HFFc6 (cell line): Measurements from ENCODE around the gene NLGN1. TPM values are rescaled to one million over a fixed set of nuclear protein-coding genes. Genes with fewer than 3 reads are reported as not detected.

Experiments used
- DNase-seq: peaks from one replicate; pipeline ENCODE4 v3.0.0-alpha.2; 2018
- H3K27ac Mint-ChIP-seq: 2 replicates; pipeline ENCODE4 v1.8.0; 2020; ENCODE audit warnings: mild to moderate bottlenecking, mixed read lengths
- H3K27me3 Mint-ChIP-seq: 2 replicates; pipeline ENCODE4 v1.8.0; 2021; ENCODE audit warnings: mild to moderate bottlenecking, moderate library complexity, mixed read lengths; ENCODE audit not compliant: insufficient read depth
- H3K36me3 Mint-ChIP-seq: 2 replicates; pipeline ENCODE4 v1.8.0; 2021; ENCODE audit warnings: low read depth, mixed read lengths
- H3K4me1 Mint-ChIP-seq: 2 replicates; pipeline ENCODE4 v1.8.0; 2020; ENCODE audit warnings: low read depth, mixed read lengths
- H3K4me3 Mint-ChIP-seq: 2 replicates; pipeline ENCODE4 v1.8.0; 2020; ENCODE audit warnings: mild to moderate bottlenecking, moderate library complexity, mixed read lengths
- H3K9me3 Mint-ChIP-seq: 2 replicates; pipeline ENCODE4 v1.8.0; 2020; ENCODE audit warnings: mild to moderate bottlenecking, mixed read lengths
- total RNA-seq, 6 experiments: library from RNA; stranded (reverse); fragmentation: NEBNext Ultra II Directional; extraction: Animal tissue kit (Norgen Biotek cat#: 25700); gene quantifications; 2 replicates in 1 of 6; 3 replicates in 5 of 6; pipeline ENCODE4 v1.2.3, GENCODE V29; 2021
- TF ChIP-seq, protein P1 (sequence below): fragments of 200-600 bp; sonication (generic); IDR thresholded peaks from 2 replicates; pipeline ENCODE4 v1.5.0; 2021; ENCODE audit warnings: antibody characterized with exemption, mild to moderate bottlenecking

The NLGN1 gene
- total RNA-seq, 6 experiments from 2014 or later: 10.0 to 17.2 (median 15.7) TPM

DNA sequence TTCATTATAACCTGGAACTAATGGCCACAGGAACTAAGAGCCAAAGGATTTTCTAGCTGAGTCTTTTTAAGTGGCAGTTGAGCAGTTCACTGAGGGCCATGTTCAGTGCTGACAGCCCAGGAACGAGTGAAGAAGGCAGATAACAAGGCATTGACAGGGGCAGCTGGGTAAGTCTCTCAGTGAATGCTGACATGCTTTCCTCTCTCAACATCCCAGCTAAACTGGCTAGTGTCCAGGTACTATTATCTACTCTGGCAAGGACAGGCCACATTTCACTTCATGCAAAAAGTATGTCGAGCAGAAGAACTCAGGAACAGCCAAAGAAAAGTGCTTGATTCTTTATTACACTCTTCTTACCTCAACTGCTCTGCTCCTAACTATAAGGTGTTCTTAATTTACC lies 515.9 kb downstream of the NLGN1 start:
- Mint-ChIP-seq H3K36me3 (peaks cover 8% of the 10 kb centered on the region), H3K27ac (peak overlapping the region; percentile 72), H3K9me3 (no peaks in the 10 kb centered on the region), H3K4me1 (peaks cover 39% of the 10 kb centered on the region), H3K4me3 (peak overlapping the region; percentile 6), H3K27me3 (no peaks in the 10 kb centered on the region; the same call in 1 of the 2 replicates)
- DNase-seq: peak; percentile 58
- TF ChIP-seq, protein P1, sequence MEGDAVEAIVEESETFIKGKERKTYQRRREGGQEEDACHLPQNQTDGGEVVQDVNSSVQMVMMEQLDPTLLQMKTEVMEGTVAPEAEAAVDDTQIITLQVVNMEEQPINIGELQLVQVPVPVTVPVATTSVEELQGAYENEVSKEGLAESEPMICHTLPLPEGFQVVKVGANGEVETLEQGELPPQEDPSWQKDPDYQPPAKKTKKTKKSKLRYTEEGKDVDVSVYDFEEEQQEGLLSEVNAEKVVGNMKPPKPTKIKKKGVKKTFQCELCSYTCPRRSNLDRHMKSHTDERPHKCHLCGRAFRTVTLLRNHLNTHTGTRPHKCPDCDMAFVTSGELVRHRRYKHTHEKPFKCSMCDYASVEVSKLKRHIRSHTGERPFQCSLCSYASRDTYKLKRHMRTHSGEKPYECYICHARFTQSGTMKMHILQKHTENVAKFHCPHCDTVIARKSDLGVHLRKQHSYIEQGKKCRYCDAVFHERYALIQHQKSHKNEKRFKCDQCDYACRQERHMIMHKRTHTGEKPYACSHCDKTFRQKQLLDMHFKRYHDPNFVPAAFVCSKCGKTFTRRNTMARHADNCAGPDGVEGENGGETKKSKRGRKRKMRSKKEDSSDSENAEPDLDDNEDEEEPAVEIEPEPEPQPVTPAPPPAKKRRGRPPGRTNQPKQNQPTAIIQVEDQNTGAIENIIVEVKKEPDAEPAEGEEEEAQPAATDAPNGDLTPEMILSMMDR: no peak

- H3K4me3 Mint-ChIP-seq: peak overlapping the region; percentile 6; the same call in 1 of the 2 replicates
- no peaks in the 10 kb centered on the region for H3K9me3 Mint-ChIP-seq
- TF ChIP-seq, protein P1: no peak
- peak overlapping the region; percentile 72 for H3K27ac Mint-ChIP-seq
- H3K27me3 Mint-ChIP-seq: no peaks in the 10 kb centered on the region; the same call in 1 of the 2 replicates
- H3K36me3 Mint-ChIP-seq: peaks cover 8% of the 10 kb centered on the region
- no peak for DNase-seq
- peaks cover 39% of the 10 kb centered on the region for H3K4me1 Mint-ChIP-seq
Measured at GRCh38 chr3:173913974-173914421, 516.5 kb downstream of the NLGN1 start.

GRCh38 chr3:173916799-173917198 lies 519.3 kb downstream of the NLGN1 start:
- H3K9me3 Mint-ChIP-seq: no peaks in the 10 kb centered on the region
- peaks cover 8% of the 10 kb centered on the region for H3K36me3 Mint-ChIP-seq
- no peak for DNase-seq
- H3K4me1 Mint-ChIP-seq: peaks cover 41% of the 10 kb centered on the region
- H3K27me3 Mint-ChIP-seq: no peaks in the 10 kb centered on the region
- TF ChIP-seq, protein P1: no peak
- H3K4me3 Mint-ChIP-seq: no peak overlapping the region
- H3K27ac Mint-ChIP-seq: no peak overlapping the region

DNA sequence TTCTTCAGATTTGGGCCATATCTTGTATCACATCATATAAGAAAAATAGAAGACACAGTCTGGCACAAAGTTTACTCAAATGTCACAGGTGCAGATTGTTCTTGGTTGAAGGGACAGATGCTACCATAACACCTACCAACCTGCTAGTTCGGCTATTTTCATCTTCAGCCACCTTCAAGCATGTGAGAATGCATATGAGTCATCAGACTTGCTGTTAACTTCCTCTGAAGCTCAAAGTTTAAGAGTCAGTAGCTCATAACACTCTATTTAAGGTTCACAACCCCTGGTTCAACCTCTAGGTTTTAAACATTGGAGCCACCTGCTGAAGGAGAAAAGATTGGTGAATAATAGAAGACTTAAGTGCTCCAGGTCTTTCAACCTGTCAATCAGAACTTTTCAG lies 522.8 kb downstream of the NLGN1 start:
- TF ChIP-seq, protein P1: no peak
- Mint-ChIP-seq H3K27ac (no peak overlapping the region), H3K27me3 (no peaks in the 10 kb centered on the region), H3K4me1 (peaks cover 10% of the 10 kb centered on the region), H3K4me3 (no peak overlapping the region), H3K36me3 (no peaks in the 10 kb centered on the region), H3K9me3 (no peaks in the 10 kb centered on the region)
- peak; percentile 9 for DNase-seq

DNA sequence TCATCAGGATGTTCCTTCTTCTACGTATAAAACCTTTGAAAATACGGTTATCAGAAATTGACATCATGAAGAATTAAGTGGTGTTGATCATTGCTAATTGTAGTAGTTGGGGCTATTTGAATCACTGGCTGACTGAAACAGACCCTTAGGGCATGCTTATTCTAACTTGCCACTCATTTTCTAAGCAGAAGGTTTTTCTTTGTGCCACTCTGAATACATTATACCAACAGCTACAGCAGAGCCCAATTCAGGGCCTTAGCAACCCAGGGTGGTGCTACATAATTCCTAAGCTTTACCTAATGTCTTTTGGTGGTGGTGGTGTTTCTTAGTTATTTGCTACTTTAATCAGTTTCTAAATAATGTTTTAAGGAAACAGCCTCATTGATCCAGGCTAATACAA lies 524.2 kb downstream of the NLGN1 start:
- Mint-ChIP-seq H3K27me3 (no peaks in the 10 kb centered on the region), H3K4me1 (peaks cover 10% of the 10 kb centered on the region), H3K36me3 (no peaks in the 10 kb centered on the region), H3K27ac (no peak overlapping the region), H3K4me3 (no peak overlapping the region), H3K9me3 (no peaks in the 10 kb centered on the region)
- DNase-seq: no peak
- TF ChIP-seq, protein P1: no peak

DNA sequence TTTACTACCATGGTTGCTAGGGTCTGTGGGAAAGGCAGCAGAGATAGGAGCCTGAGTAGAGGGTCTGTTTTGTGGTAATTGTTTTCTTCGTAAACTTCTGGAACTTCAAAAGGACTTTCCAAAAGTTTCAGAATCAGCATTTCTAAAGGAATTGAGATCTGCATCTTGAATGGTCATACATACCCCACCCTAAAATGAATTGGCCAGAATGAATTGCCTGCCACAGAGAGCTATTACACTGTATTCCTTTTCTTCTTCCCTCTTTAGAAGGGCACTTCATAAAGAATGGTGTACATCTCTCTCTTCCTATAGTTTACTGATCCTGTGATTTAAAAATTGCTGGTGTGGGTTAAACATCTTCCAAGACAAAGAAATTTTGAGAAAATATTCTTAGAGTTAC lies 525.7 kb downstream of the NLGN1 start:
- Mint-ChIP-seq H3K4me3 (no peak overlapping the region), H3K4me1 (peaks cover 10% of the 10 kb centered on the region), H3K27me3 (no peaks in the 10 kb centered on the region), H3K36me3 (no peaks in the 10 kb centered on the region), H3K9me3 (no peaks in the 10 kb centered on the region), H3K27ac (no peak overlapping the region)
- DNase-seq: no peak
- TF ChIP-seq, protein P1: no peak
